Parathyroid adenoma (tissue), 2 donors: ENCODE results near the gene ARIH2.

ENCODE experiments used
- H2AFZ ChIP-seq: fragments of 300-600 bp; sonication (generic); one replicate; pipeline ENCODE4 v1.7.0; 2017; ENCODE audit warnings: antibody characterized with exemption, mild to moderate bottlenecking
- H3K27ac ChIP-seq: fragments of 300-600 bp; sonication (generic); one replicate; pipeline ENCODE4 v1.7.0; 2017
- H3K27me3 ChIP-seq: fragments of 300-600 bp; sonication (generic); one replicate; pipeline ENCODE4 v1.7.0; 2017; ENCODE audit warnings: low read length; ENCODE audit not compliant: control insufficient read depth, insufficient read depth
- H3K36me3 ChIP-seq: fragments of 300-600 bp; sonication (generic); one replicate; pipeline ENCODE4 v1.7.0; 2017; ENCODE audit warnings: low read length; ENCODE audit not compliant: control insufficient read depth, insufficient read depth
- H3K4me1 ChIP-seq: fragments of 300-600 bp; sonication (generic); one replicate; pipeline ENCODE4 v1.7.0; 2017; ENCODE audit warnings: control low read depth
- H3K4me2 ChIP-seq: fragments of 300-600 bp; sonication (generic); one replicate; pipeline ENCODE4 v1.7.0; 2017; ENCODE audit warnings: low read length
- H3K4me3 ChIP-seq: fragments of 300-600 bp; sonication (generic); one replicate; pipeline ENCODE4 v1.7.0; 2017; ENCODE audit warnings: low read depth, low read length
- H3K79me2 ChIP-seq: fragments of 300-600 bp; sonication (generic); one replicate; pipeline ENCODE4 v1.7.0; 2017; ENCODE audit warnings: control low read depth
- H3K9ac ChIP-seq: fragments of 300-600 bp; sonication (generic); one replicate; pipeline ENCODE4 v1.7.0; 2017; ENCODE audit warnings: mild to moderate bottlenecking
- H3K9me3 ChIP-seq: fragments of 300-600 bp; sonication (generic); one replicate; pipeline ENCODE4 v1.7.0; 2017; ENCODE audit warnings: low read length; ENCODE audit not compliant: control insufficient read depth
- TF ChIP-seq, protein P1 (sequence below): fragments of 300-600 bp; sonication (generic); IDR thresholded peaks from one replicate; pipeline ENCODE4 v1.7.0; 2017; ENCODE audit warnings: antibody characterized with exemption, mild to moderate bottlenecking
- donor health status: primary hyperparathyroidism.

ARIH2 gene

DNA sequence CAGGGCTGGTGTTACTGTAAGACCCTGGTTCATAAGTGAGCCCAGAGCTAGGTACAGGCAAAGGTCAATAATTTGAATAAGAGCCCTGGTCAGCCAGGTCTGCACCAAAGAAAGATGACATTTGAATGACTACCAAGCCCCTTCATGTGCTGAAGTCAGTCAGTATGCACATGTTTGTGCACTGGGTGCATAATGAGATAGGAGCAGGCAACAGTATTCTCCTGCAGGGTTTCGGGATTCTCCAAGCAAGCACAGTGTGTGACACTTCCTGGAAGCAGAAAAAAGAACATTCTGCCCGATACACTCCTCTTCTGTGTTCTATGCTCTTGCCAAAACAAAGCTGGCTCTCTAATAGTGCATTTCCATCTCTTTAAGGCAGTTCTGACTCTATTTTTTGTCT, 116.0 kb downstream of the ARIH2 start:
- TF ChIP-seq, protein P1, sequence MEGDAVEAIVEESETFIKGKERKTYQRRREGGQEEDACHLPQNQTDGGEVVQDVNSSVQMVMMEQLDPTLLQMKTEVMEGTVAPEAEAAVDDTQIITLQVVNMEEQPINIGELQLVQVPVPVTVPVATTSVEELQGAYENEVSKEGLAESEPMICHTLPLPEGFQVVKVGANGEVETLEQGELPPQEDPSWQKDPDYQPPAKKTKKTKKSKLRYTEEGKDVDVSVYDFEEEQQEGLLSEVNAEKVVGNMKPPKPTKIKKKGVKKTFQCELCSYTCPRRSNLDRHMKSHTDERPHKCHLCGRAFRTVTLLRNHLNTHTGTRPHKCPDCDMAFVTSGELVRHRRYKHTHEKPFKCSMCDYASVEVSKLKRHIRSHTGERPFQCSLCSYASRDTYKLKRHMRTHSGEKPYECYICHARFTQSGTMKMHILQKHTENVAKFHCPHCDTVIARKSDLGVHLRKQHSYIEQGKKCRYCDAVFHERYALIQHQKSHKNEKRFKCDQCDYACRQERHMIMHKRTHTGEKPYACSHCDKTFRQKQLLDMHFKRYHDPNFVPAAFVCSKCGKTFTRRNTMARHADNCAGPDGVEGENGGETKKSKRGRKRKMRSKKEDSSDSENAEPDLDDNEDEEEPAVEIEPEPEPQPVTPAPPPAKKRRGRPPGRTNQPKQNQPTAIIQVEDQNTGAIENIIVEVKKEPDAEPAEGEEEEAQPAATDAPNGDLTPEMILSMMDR, result no peak
- no peaks in the 10 kb centered on the region for H3K36me3 ChIP-seq

DNA sequence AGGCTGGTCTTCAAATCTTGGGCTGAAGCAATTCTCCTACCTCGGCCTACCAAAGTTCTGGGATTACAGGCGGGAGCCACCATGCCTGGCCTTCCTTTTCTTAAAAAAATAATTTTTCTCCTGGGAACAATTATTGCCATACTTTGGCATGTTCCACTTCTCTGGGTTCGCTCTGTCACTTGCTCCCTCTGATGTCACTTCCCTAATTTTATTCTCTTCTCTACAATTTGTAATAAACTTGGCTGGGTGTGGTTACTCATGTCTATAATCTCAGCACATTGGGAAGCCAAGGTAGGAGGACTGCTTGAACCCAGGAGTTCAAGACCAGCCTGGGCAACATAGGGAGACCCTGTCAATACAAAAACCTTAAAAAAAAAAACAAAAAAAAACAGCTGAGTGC, 116.6 kb downstream of the ARIH2 start:
- Histone ChIP-seq H3K36me3 (no peaks in the 10 kb centered on the region), H2AFZ (no peak overlapping the region), H3K4me2 (no peak overlapping the region), H3K4me1 (no peaks in the 10 kb centered on the region), H3K9me3 (no peaks in the 10 kb centered on the region), H3K4me3 (no peak overlapping the region), H3K9ac (no peak overlapping the region), H3K79me2 (no peaks in the 10 kb centered on the region), H3K27ac (no peak overlapping the region), H3K27me3 (no peaks in the 10 kb centered on the region)
- TF ChIP-seq, protein P1, result no peak

More for the DNA sequence above, 116.0 kb downstream of the ARIH2 start:
- Histone ChIP-seq H3K9ac (no peak overlapping the region), H3K9me3 (no peaks in the 10 kb centered on the region), H3K27me3 (no peaks in the 10 kb centered on the region), H3K79me2 (no peaks in the 10 kb centered on the region), H3K4me1 (peaks cover 2% of the 10 kb centered on the region), H2AFZ (no peak overlapping the region), H3K4me3 (no peak overlapping the region), H3K4me2 (no peak overlapping the region), H3K27ac (no peak overlapping the region)
